GM23338 (cell line): ENCODE data around the gene POFUT2. TPM values are rescaled to one million over a fixed set of nuclear protein-coding genes. Genes with fewer than 3 reads are reported as not detected.
"Not testable (repeated sequence)": the region's sequence is repeated elsewhere in the genome, so short reads cannot be mapped to it uniquely, and the experiment has no call there.

Experiments used
- ATAC-seq: fragments of 200-7000 bp; cut with Tn5 transposase; 3 replicates; pipeline ENCODE4 v1.9.1; 2020
- DNase-seq: peaks from one replicate; pipeline ENCODE4 v3.0.0-alpha.2; 2015; ENCODE audit warnings: low spot score
- H2AFZ ChIP-seq: fragments of 200-600 bp; sonication (generic); 2 replicates; pipeline ENCODE4 v1.8.0; 2016; ENCODE audit warnings: antibody characterized with exemption, mild to moderate bottlenecking, moderate library complexity
- H3F3A ChIP-seq: fragments of 200-600 bp; sonication (generic); replicated peaks from 2 replicates; pipeline ENCODE4 v1.8.0; 2017; ENCODE audit warnings: antibody characterized with exemption, mixed run types, low read depth
- H3K27ac ChIP-seq: fragments of 200-600 bp; sonication (generic); 2 replicates; pipeline ENCODE4 v1.6.1; 2016; ENCODE audit warnings: low read depth
- H3K27me3 ChIP-seq: fragments of 200-600 bp; sonication (generic); 2 replicates; pipeline ENCODE4 v1.8.0; 2016; ENCODE audit warnings: mild to moderate bottlenecking, mixed run types, moderate library complexity; ENCODE audit not compliant: insufficient read depth
- H3K36me3 ChIP-seq: fragments of 200-600 bp; sonication (generic); 2 replicates; pipeline ENCODE4 v1.8.0; 2016; ENCODE audit warnings: mild to moderate bottlenecking; ENCODE audit not compliant: insufficient read depth
- H3K4me1 ChIP-seq: fragments of 200-600 bp; sonication (generic); 2 replicates; pipeline ENCODE4 v1.8.0; 2016; ENCODE audit warnings: mild to moderate bottlenecking, moderate library complexity; ENCODE audit not compliant: insufficient read depth
- H3K4me2 ChIP-seq: fragments of 200-600 bp; sonication (generic); 2 replicates; pipeline ENCODE4 v1.7.1; 2017; ENCODE audit warnings: mixed run types
- H3K4me3 ChIP-seq: fragments of 200-600 bp; sonication (generic); 2 replicates; pipeline ENCODE4 v1.6.1; 2016; ENCODE audit warnings: mixed run types
- H3K79me2 ChIP-seq: fragments of 200-600 bp; sonication (generic); replicated peaks from 2 replicates; pipeline ENCODE4 v1.8.0; 2017; ENCODE audit warnings: mild to moderate bottlenecking; ENCODE audit not compliant: insufficient read depth
- H3K9me2 ChIP-seq: fragments of 200-600 bp; sonication (generic); 2 replicates; pipeline ENCODE4 v1.8.0; 2017; ENCODE audit not compliant: insufficient read depth
- H4K20me1 ChIP-seq: fragments of 200-600 bp; sonication (generic); replicated peaks from 2 replicates; pipeline ENCODE4 v1.8.0; 2017; ENCODE audit warnings: mild to moderate bottlenecking; ENCODE audit not compliant: insufficient read depth
- H3K27ac Mint-ChIP-seq: 2 replicates; pipeline ENCODE4 v1.8.0; 2020; ENCODE audit warnings: inconsistent platforms, mild to moderate bottlenecking, moderate library complexity, mixed read lengths
- H3K27me3 Mint-ChIP-seq: 3 replicates; pipeline ENCODE4 v1.8.0; 2022; ENCODE audit warnings: low read depth, mild to moderate bottlenecking, moderate library complexity, mixed read lengths, inconsistent platforms; ENCODE audit not compliant: insufficient read depth, poor library complexity
- H3K36me3 Mint-ChIP-seq: 3 replicates; pipeline ENCODE4 v1.8.0; 2021; ENCODE audit warnings: low read depth, mild to moderate bottlenecking, inconsistent platforms, moderate library complexity, mixed read lengths
- H3K4me1 Mint-ChIP-seq: 3 replicates; pipeline ENCODE4 v1.8.0; 2020; ENCODE audit warnings: mild to moderate bottlenecking, inconsistent platforms, mixed read lengths
- H3K4me3 Mint-ChIP-seq: 3 replicates; pipeline ENCODE4 v1.8.0; 2021; ENCODE audit warnings: moderate library complexity, mild to moderate bottlenecking, inconsistent platforms, mixed read lengths
- H3K9me3 Mint-ChIP-seq: 3 replicates; pipeline ENCODE4 v1.8.0; 2020; ENCODE audit warnings: moderate library complexity, mild to moderate bottlenecking, inconsistent platforms, mixed read lengths
- CREB1 ChIP-seq: fragments of 250-450 bp; sonication (Bioruptor Pico); IDR thresholded peaks from 2 replicates; pipeline ENCODE4 v1.5.0; 2020; ENCODE audit warnings: low read depth, mild to moderate bottlenecking, moderate library complexity
- EZH2 ChIP-seq: fragments of 200-600 bp; sonication (generic); IDR thresholded peaks from one replicate; pipeline ENCODE4 v1.8.0; 2017; ENCODE audit warnings: antibody characterized with exemption, mild to moderate bottlenecking, low read depth; ENCODE audit not compliant: unreplicated experiment
- EZH2phosphoT487 ChIP-seq: fragments of 200-600 bp; sonication (generic); IDR thresholded peaks from one replicate; pipeline ENCODE4 v1.8.1; 2018; ENCODE audit warnings: antibody characterized with exemption; ENCODE audit not compliant: unreplicated experiment
- JUNB ChIP-seq: IDR thresholded peaks from one replicate; pipeline ENCODE4 v1.6.1; 2016; ENCODE audit warnings: antibody characterized with exemption; ENCODE audit not compliant: unreplicated experiment
- NANOG ChIP-seq: IDR thresholded peaks from 2 replicates; pipeline ENCODE4 v1.6.1; 2016; ENCODE audit warnings: antibody characterized with exemption, borderline replicate concordance
- STAT1 ChIP-seq: IDR thresholded peaks from one replicate; pipeline ENCODE4 v1.6.1; 2016; ENCODE audit warnings: antibody characterized with exemption; ENCODE audit not compliant: unreplicated experiment
- ZNF114 ChIP-seq: fragments of 250-450 bp; sonication (Bioruptor Pico); IDR thresholded peaks from 2 replicates; pipeline ENCODE4 v1.5.0; 2020; ENCODE audit warnings: mild to moderate bottlenecking, moderate library complexity
- ZNF331 ChIP-seq: fragments of 250-450 bp; sonication (Bioruptor Pico); IDR thresholded peaks from 2 replicates; pipeline ENCODE4 v1.5.0; 2020; ENCODE audit warnings: low read depth, mild to moderate bottlenecking, moderate library complexity
- polyA plus RNA-seq: library from polyadenylated mRNA; unstranded; fragments of >200 nt; fragmentation: Nextera tagmentation; extraction: Ambion mirVana; gene quantifications from 2 replicates; pipeline ENCODE4 v1.2.1, GENCODE V29; 2016
- total RNA-seq: library from RNA; depleted of rRNA; stranded (reverse); fragments of >200 nt; shearing (Covaris generic); gene quantifications from 2 replicates; pipeline ENCODE4 v1.2.3, GENCODE V29; 2014
- TF ChIP-seq, protein P1 (sequence below): IDR thresholded peaks from one replicate; pipeline ENCODE4 v1.6.1; 2018; ENCODE audit warnings: antibody characterized with exemption; ENCODE audit not compliant: unreplicated experiment
- TF ChIP-seq, protein P2 (sequence below): fragments of 250-450 bp; sonication (Bioruptor Pico); IDR thresholded peaks from 2 replicates; pipeline ENCODE4 v1.5.0; 2020; ENCODE audit warnings: mild to moderate bottlenecking, moderate library complexity
- TF ChIP-seq, protein P3 (sequence below): IDR thresholded peaks from 2 replicates; pipeline ENCODE4 v1.6.1; 2016; ENCODE audit warnings: antibody characterized with exemption

The POFUT2 gene
- total and polyA plus RNA-seq, 2 experiments from 2014 or later: 12.1 to 34.5 TPM

DNA sequence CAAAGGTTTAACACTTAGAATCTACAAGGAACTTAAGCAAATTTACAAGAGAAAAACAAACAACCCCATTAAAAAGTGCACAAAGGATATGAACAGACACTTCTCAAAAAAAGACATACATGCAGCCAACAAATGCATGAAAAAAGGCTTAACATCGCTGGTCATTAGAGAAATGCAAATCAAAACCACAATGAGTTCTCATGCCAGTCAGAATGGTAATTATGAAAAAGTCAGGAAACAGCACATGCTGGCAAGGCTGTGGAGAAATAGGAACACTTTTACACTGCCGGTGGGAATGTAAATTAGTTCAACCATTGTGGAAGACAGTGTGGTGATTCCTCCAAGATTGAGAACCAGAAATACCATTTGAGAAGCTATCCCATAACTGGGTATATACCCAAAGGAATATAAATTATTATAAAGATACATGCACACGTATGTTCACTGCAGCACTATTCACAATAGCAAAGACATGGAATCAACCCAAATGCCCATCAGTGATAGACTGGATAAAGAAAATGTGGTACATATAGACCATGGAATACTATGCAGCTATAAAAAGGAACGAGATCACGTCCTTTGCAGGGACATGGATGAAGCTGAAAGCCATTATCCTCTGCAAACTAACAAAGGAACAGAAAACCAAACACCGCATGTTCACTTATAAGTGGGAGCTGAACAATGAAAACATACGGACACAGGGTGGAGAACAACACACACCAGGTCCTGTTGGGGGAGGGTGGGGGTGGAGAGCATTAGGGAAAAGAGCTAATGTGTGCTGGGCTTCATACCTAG lies 28.2 kb upstream of the POFUT2 start:
- ATAC-seq, H3F3A ChIP-seq, H3K9me3 Mint-ChIP-seq, DNase-seq, H3K27me3 Mint-ChIP-seq, H3K9me2 ChIP-seq, H3K27ac ChIP-seq, H2AFZ ChIP-seq, H3K27me3 ChIP-seq, H3K4me1 Mint-ChIP-seq, H3K36me3 Mint-ChIP-seq, H3K4me3 ChIP-seq, H3K27ac Mint-ChIP-seq, H3K4me3 Mint-ChIP-seq, H3K4me2 ChIP-seq, H3K36me3 ChIP-seq, H3K4me1 ChIP-seq, H4K20me1 ChIP-seq, H3K79me2 ChIP-seq: not testable (repeated sequence)

DNA sequence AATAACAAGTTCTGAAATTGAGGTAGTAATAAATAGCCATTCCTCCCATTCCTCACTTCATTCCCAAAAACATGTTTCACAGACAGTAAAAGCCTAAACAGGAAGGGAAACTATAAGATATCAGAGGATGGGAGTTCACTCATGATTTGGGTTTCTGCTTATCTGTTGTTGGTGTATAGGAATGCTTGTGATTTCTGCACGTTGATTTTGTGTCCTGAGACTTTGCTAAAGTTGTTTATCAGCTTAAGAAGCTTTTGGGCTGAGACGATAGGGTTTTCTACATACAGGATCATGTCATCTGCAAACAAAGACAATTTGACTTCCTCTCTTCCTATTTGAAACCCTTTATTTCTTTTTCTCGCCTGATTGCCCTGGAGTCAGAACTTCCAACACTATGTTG lies 26.0 kb upstream of the POFUT2 start:
- Histone ChIP-seq H3K4me1 (no peaks in the 10 kb centered on the region), H3K9me2 (no peaks in the 10 kb centered on the region), H2AFZ (no peak overlapping the region), H4K20me1 (no peaks in the 10 kb centered on the region; the same call in none of the 2 replicates), H3K4me2 (no peak overlapping the region), H3K27ac (no peak overlapping the region), H3K36me3 (no peaks in the 10 kb centered on the region), H3K4me3 (no peak overlapping the region), H3K79me2 (no peaks in the 10 kb centered on the region), H3F3A (no peaks in the 10 kb centered on the region), H3K27me3 (no peaks in the 10 kb centered on the region)
- Mint-ChIP-seq H3K4me1 (peaks cover 5% of the 10 kb centered on the region), H3K4me3 (no peak overlapping the region), H3K36me3 (no peaks in the 10 kb centered on the region; the same call in 2 of the 3 replicates), H3K9me3 (peaks cover 3% of the 10 kb centered on the region; the same call in 1 of the 3 replicates), H3K27ac (no peak overlapping the region), H3K27me3 (peaks cover 4% of the 10 kb centered on the region)
- no peak for ATAC-seq
- no peak for DNase-seq
- no peak for TF ChIP-seq STAT1
- TF ChIP-seq ZNF114 (CRISPR knock-in tag): no peak
- TF ChIP-seq, protein P1, sequence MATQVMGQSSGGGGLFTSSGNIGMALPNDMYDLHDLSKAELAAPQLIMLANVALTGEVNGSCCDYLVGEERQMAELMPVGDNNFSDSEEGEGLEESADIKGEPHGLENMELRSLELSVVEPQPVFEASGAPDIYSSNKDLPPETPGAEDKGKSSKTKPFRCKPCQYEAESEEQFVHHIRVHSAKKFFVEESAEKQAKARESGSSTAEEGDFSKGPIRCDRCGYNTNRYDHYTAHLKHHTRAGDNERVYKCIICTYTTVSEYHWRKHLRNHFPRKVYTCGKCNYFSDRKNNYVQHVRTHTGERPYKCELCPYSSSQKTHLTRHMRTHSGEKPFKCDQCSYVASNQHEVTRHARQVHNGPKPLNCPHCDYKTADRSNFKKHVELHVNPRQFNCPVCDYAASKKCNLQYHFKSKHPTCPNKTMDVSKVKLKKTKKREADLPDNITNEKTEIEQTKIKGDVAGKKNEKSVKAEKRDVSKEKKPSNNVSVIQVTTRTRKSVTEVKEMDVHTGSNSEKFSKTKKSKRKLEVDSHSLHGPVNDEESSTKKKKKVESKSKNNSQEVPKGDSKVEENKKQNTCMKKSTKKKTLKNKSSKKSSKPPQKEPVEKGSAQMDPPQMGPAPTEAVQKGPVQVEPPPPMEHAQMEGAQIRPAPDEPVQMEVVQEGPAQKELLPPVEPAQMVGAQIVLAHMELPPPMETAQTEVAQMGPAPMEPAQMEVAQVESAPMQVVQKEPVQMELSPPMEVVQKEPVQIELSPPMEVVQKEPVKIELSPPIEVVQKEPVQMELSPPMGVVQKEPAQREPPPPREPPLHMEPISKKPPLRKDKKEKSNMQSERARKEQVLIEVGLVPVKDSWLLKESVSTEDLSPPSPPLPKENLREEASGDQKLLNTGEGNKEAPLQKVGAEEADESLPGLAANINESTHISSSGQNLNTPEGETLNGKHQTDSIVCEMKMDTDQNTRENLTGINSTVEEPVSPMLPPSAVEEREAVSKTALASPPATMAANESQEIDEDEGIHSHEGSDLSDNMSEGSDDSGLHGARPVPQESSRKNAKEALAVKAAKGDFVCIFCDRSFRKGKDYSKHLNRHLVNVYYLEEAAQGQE: no peak
- no peak for TF ChIP-seq EZH2
- TF ChIP-seq JUNB: no peak
- TF ChIP-seq CREB1 (CRISPR knock-in tag): no peak
- no peak for TF ChIP-seq NANOG
- TF ChIP-seq, protein P2, sequence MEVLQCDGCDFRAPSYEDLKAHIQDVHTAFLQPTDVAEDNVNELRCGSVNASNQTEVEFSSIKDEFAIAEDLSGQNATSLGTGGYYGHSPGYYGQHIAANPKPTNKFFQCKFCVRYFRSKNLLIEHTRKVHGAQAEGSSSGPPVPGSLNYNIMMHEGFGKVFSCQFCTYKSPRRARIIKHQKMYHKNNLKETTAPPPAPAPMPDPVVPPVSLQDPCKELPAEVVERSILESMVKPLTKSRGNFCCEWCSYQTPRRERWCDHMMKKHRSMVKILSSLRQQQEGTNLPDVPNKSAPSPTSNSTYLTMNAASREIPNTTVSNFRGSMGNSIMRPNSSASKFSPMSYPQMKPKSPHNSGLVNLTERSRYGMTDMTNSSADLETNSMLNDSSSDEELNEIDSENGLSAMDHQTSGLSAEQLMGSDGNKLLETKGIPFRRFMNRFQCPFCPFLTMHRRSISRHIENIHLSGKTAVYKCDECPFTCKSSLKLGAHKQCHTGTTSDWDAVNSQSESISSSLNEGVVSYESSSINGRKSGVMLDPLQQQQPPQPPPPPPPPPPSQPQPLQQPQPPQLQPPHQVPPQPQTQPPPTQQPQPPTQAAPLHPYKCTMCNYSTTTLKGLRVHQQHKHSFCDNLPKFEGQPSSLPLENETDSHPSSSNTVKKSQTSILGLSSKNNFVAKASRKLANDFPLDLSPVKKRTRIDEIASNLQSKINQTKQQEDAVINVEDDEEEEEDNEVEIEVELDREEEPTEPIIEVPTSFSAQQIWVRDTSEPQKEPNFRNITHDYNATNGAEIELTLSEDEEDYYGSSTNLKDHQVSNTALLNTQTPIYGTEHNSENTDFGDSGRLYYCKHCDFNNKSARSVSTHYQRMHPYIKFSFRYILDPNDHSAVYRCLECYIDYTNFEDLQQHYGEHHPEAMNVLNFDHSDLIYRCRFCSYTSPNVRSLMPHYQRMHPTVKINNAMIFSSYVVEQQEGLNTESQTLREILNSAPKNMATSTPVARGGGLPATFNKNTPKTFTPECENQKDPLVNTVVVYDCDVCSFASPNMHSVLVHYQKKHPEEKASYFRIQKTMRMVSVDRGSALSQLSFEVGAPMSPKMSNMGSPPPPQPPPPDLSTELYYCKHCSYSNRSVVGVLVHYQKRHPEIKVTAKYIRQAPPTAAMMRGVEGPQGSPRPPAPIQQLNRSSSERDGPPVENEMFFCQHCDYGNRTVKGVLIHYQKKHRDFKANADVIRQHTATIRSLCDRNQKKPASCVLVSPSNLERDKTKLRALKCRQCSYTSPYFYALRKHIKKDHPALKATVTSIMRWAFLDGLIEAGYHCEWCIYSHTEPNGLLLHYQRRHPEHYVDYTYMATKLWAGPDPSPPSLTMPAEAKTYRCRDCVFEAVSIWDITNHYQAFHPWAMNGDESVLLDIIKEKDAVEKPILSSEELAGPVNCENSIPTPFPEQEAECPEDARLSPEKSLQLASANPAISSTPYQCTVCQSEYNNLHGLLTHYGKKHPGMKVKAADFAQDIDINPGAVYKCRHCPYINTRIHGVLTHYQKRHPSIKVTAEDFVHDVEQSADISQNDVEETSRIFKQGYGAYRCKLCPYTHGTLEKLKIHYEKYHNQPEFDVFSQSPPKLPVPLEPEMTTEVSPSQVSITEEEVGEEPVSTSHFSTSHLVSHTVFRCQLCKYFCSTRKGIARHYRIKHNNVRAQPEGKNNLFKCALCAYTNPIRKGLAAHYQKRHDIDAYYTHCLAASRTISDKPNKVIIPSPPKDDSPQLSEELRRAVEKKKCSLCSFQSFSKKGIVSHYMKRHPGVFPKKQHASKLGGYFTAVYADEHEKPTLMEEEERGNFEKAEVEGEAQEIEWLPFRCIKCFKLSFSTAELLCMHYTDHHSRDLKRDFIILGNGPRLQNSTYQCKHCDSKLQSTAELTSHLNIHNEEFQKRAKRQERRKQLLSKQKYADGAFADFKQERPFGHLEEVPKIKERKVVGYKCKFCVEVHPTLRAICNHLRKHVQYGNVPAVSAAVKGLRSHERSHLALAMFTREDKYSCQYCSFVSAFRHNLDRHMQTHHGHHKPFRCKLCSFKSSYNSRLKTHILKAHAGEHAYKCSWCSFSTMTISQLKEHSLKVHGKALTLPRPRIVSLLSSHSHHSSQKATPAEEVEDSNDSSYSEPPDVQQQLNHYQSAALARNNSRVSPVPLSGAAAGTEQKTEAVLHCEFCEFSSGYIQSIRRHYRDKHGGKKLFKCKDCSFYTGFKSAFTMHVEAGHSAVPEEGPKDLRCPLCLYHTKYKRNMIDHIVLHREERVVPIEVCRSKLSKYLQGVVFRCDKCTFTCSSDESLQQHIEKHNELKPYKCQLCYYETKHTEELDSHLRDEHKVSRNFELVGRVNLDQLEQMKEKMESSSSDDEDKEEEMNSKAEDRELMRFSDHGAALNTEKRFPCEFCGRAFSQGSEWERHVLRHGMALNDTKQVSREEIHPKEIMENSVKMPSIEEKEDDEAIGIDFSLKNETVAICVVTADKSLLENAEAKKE (CRISPR knock-in tag): no peak
- TF ChIP-seq ZNF331 (CRISPR knock-in tag): no peak
- no peak for TF ChIP-seq EZH2phosphoT487
- TF ChIP-seq, protein P3, sequence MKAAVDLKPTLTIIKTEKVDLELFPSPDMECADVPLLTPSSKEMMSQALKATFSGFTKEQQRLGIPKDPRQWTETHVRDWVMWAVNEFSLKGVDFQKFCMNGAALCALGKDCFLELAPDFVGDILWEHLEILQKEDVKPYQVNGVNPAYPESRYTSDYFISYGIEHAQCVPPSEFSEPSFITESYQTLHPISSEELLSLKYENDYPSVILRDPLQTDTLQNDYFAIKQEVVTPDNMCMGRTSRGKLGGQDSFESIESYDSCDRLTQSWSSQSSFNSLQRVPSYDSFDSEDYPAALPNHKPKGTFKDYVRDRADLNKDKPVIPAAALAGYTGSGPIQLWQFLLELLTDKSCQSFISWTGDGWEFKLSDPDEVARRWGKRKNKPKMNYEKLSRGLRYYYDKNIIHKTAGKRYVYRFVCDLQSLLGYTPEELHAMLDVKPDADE: no peak
